ENCODE measurements around the gene SPG11.

SPG11 gene

GRCh38 chr15:44541282-44541958 is 122.0 kb downstream of the SPG11 start:
- no peak for TF ChIP-seq CTCF (conservative IDR thresholded peaks at IDR 0.05; ENCODE audit: low read length)
- peak; percentile 91 for DNase-seq (ENCODE audit: low read depth)
- H3K4me3 ChIP-seq (ENCODE audit: low read length): no peak overlapping the region; the same call in 1 of the 2 replicates

GRCh38 chr15:44537735-44538240 is 125.7 kb downstream of the SPG11 start:
- DNase-seq (ENCODE audit: low read depth): no peak
- peak overlapping the region; percentile 83 for H3K4me3 ChIP-seq (ENCODE audit: low read length)
- no peak for TF ChIP-seq CTCF (conservative IDR thresholded peaks at IDR 0.05; ENCODE audit: low read length)

- peak within 1 kb of the TSS; percentile 83 for H3K4me3 ChIP-seq (ENCODE audit: low read length)
- TF ChIP-seq CTCF (conservative IDR thresholded peaks at IDR 0.05; ENCODE audit: low read length): no peak
- peak; percentile 97 for DNase-seq (ENCODE audit: low read depth)
These were observed 126.3 kb downstream of the SPG11 start, which contains the start of gene EIF3J for GRCh38 chr15:44536962-44537734. TSS of gene EIF3J (plus strand) at chr15:44537147. CDS start at chr15:44537195, 48 bp downstream.

- no peak for DNase-seq (ENCODE audit: low read depth)
- TF ChIP-seq CTCF (conservative IDR thresholded peaks at IDR 0.05; ENCODE audit: low read length): peak; percentile 53
These were observed 127.0 kb downstream of the SPG11 start for GRCh38 chr15:44536302-44536961.

GRCh38 chr15:44535523-44536301 is 127.8 kb downstream of the SPG11 start:
- no peak for TF ChIP-seq CTCF (conservative IDR thresholded peaks at IDR 0.05; ENCODE audit: low read length)
- DNase-seq (ENCODE audit: low read depth): no peak
- H3K4me3 ChIP-seq (ENCODE audit: low read length): peak overlapping the region; percentile 81

More at GRCh38 chr15:44536302-44536961, 127.0 kb downstream of the SPG11 start:
- peak overlapping the region; percentile 81 for H3K4me3 ChIP-seq (ENCODE audit: low read length)

- H3K4me3 ChIP-seq (ENCODE audit: low read length): no peak overlapping the region
- no peak for DNase-seq (ENCODE audit: low read depth)
These were observed 128.4 kb downstream of the SPG11 start for GRCh38 chr15:44535092-44535491.

More at GRCh38 chr15:44535092-44535491, 128.4 kb downstream of the SPG11 start:
- no peak for TF ChIP-seq CTCF (conservative IDR thresholded peaks at IDR 0.05; ENCODE audit: low read length)
